Measurements from ENCODE around the gene LAMC3. TPM values are rescaled to one million over a fixed set of nuclear protein-coding genes. Genes with fewer than 3 reads are reported as not detected.

The LAMC3 gene
- polyA plus RNA-seq, 1 donor from 2014 or later: 0.04 TPM

DNA sequence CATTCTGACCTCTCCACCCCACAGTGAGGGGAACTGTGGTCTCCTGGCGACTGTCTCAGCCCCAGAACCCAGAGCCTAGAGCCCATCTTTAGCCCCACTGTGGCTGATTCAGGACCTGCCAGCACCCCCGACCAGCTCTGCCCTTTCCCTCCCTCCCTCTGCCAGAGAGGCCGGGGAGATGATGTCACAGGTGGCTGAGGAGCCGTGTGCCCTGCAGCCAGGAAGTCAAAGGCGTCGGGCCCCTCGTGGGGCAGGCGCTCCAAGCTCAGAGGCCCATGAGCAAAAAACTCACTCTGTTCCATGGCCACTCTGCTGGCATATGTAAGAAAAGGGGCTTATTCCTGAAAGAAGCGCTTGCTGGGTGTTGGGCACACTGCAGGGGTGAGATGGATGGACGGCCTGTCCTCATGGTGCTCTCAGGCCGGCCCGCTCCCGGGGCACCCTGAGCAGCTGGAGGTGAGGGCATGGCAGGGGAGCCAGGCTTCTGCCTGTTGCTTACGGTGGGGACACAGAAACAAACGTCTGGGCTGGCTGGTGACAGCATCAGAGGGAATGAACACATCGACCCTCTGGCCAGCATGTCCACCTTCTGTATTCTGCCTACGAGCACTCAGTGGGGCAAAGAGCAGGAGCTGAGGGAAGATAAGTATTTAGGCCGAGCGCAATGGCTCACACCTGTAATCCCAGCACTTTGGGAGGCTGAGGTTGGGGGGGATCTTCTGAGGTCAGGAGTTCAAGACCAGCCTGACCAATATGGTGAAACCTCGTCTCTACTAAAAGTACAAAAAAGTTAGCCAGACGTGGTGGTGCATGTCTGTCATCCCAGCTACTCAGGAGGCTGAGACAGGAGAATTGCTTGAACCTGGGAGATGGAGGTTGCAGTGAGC, 41.1 kb downstream of the LAMC3 start:
- H3K27ac ChIP-seq (ENCODE audit: low read length): no peak overlapping the region
- no peaks in the 10 kb centered on the region for H3K36me3 ChIP-seq (ENCODE audit: insufficient read depth, low read length)
- no peak overlapping the region for H3K4me2 ChIP-seq (ENCODE audit: low read length)
- TF ChIP-seq, protein P1, sequence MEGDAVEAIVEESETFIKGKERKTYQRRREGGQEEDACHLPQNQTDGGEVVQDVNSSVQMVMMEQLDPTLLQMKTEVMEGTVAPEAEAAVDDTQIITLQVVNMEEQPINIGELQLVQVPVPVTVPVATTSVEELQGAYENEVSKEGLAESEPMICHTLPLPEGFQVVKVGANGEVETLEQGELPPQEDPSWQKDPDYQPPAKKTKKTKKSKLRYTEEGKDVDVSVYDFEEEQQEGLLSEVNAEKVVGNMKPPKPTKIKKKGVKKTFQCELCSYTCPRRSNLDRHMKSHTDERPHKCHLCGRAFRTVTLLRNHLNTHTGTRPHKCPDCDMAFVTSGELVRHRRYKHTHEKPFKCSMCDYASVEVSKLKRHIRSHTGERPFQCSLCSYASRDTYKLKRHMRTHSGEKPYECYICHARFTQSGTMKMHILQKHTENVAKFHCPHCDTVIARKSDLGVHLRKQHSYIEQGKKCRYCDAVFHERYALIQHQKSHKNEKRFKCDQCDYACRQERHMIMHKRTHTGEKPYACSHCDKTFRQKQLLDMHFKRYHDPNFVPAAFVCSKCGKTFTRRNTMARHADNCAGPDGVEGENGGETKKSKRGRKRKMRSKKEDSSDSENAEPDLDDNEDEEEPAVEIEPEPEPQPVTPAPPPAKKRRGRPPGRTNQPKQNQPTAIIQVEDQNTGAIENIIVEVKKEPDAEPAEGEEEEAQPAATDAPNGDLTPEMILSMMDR (IDR thresholded peaks at IDR 0.05; ENCODE audit: poor library complexity, severe bottlenecking): no peak
- TF ChIP-seq RAD21 (conservative IDR thresholded peaks at IDR 0.05) (no peak), SMC3 (conservative IDR thresholded peaks at IDR 0.05; ENCODE audit: poor library complexity) (no peak), TAF1 (IDR thresholded peaks at IDR 0.05; ENCODE audit: low read depth) (no peak), MXI1 (conservative IDR thresholded peaks at IDR 0.05; ENCODE audit: poor library complexity, severe bottlenecking) (no peak), EP300 (conservative IDR thresholded peaks at IDR 0.05; ENCODE audit: poor library complexity, severe bottlenecking) (no peak), EZH2 (IDR thresholded peaks at IDR 0.05; ENCODE audit: borderline replicate concordance, insufficient read depth, low read length, poor library complexity, severe bottlenecking) (no peak)
- TF ChIP-seq, protein P2, sequence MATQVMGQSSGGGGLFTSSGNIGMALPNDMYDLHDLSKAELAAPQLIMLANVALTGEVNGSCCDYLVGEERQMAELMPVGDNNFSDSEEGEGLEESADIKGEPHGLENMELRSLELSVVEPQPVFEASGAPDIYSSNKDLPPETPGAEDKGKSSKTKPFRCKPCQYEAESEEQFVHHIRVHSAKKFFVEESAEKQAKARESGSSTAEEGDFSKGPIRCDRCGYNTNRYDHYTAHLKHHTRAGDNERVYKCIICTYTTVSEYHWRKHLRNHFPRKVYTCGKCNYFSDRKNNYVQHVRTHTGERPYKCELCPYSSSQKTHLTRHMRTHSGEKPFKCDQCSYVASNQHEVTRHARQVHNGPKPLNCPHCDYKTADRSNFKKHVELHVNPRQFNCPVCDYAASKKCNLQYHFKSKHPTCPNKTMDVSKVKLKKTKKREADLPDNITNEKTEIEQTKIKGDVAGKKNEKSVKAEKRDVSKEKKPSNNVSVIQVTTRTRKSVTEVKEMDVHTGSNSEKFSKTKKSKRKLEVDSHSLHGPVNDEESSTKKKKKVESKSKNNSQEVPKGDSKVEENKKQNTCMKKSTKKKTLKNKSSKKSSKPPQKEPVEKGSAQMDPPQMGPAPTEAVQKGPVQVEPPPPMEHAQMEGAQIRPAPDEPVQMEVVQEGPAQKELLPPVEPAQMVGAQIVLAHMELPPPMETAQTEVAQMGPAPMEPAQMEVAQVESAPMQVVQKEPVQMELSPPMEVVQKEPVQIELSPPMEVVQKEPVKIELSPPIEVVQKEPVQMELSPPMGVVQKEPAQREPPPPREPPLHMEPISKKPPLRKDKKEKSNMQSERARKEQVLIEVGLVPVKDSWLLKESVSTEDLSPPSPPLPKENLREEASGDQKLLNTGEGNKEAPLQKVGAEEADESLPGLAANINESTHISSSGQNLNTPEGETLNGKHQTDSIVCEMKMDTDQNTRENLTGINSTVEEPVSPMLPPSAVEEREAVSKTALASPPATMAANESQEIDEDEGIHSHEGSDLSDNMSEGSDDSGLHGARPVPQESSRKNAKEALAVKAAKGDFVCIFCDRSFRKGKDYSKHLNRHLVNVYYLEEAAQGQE (IDR thresholded peaks at IDR 0.05; ENCODE audit: borderline replicate concordance): no peak
- no peaks in the 10 kb centered on the region for H3K9me2 ChIP-seq (ENCODE audit: insufficient read depth, low read length)
- H3K4me3 ChIP-seq (ENCODE audit: low read length): no peak overlapping the region
- H4K20me1 ChIP-seq (ENCODE audit: insufficient read depth): no peaks in the 10 kb centered on the region
- no peak overlapping the region for H2AFZ ChIP-seq (ENCODE audit: low read depth, low read length)
- no peaks in the 10 kb centered on the region for H3K79me2 ChIP-seq (replicated peaks; ENCODE audit: insufficient read depth, low read length)
- H3K9ac ChIP-seq (ENCODE audit: low read length): no peak overlapping the region
- H3K9me3 ChIP-seq (ENCODE audit: low read length): no peaks in the 10 kb centered on the region
- no peaks in the 10 kb centered on the region for H3K27me3 ChIP-seq (ENCODE audit: insufficient read depth, low read depth, low read length)
- H3F3A ChIP-seq (ENCODE audit: insufficient read depth, low read length, poor library complexity, severe bottlenecking): no peaks in the 10 kb centered on the region

DNA sequence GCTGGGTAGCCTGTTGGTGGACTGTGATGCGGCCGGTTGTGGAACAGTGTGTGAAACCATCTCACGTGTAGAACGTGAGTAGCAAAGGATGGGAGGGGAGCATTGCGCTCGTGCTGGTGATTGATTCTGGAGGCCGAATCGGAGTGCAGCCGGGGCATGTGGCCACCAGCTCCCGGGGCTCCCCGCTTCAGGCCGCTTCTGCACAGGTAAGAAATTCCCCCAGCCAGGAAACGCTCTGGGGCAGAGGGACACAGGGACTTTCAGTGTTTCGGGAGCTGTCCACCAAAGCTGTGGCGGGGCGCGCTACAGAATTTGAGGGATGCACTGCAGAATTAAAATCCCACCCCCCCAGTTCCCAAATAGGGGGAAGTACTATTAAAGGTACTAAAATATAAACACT, 41.9 kb downstream of the LAMC3 start:
- Histone ChIP-seq H3K9me2 (ENCODE audit: insufficient read depth, low read length) (no peaks in the 10 kb centered on the region), H3K36me3 (ENCODE audit: insufficient read depth, low read length) (no peaks in the 10 kb centered on the region), H3K9ac (ENCODE audit: low read length) (no peak overlapping the region), H3K9me3 (ENCODE audit: low read length) (no peaks in the 10 kb centered on the region), H3K27ac (ENCODE audit: low read length) (no peak overlapping the region), H3K4me2 (ENCODE audit: low read length) (no peak overlapping the region), H2AFZ (ENCODE audit: low read depth, low read length) (no peak overlapping the region), H3F3A (ENCODE audit: insufficient read depth, low read length, poor library complexity, severe bottlenecking) (no peaks in the 10 kb centered on the region), H3K4me3 (ENCODE audit: low read length) (no peak overlapping the region), H3K27me3 (ENCODE audit: insufficient read depth, low read depth, low read length) (no peaks in the 10 kb centered on the region), H4K20me1 (ENCODE audit: insufficient read depth) (no peaks in the 10 kb centered on the region), H3K79me2 (replicated peaks; ENCODE audit: insufficient read depth, low read length) (no peaks in the 10 kb centered on the region)
- TF ChIP-seq, protein P1 (IDR thresholded peaks at IDR 0.05; ENCODE audit: poor library complexity, severe bottlenecking): no peak
- no peak for TF ChIP-seq TAF1 (IDR thresholded peaks at IDR 0.05; ENCODE audit: low read depth)
- TF ChIP-seq EZH2 (IDR thresholded peaks at IDR 0.05; ENCODE audit: borderline replicate concordance, insufficient read depth, low read length, poor library complexity, severe bottlenecking): no peak
- no peak for TF ChIP-seq SMC3 (conservative IDR thresholded peaks at IDR 0.05; ENCODE audit: poor library complexity)
- no peak for TF ChIP-seq RAD21 (conservative IDR thresholded peaks at IDR 0.05)
- TF ChIP-seq EP300 (conservative IDR thresholded peaks at IDR 0.05; ENCODE audit: poor library complexity, severe bottlenecking): no peak
- no peak for TF ChIP-seq MXI1 (conservative IDR thresholded peaks at IDR 0.05; ENCODE audit: poor library complexity, severe bottlenecking)
- TF ChIP-seq, protein P2 (IDR thresholded peaks at IDR 0.05; ENCODE audit: borderline replicate concordance): no peak
- no peak for TF ChIP-seq POLR2AphosphoS5 (IDR thresholded peaks at IDR 0.05)

All from neural cell (in vitro differentiated cells).